SK-N-SH treated with all-trans-retinoic acid at 6 μM for 48 hours (cell line): ENCODE data around the gene NIPA2.

ENCODE experiments used
- ATAC-seq: fragments of 200-7000 bp; cut with Tn5 transposase; 3 replicates; pipeline ENCODE4 v1.9.1; 2020; ENCODE audit warnings: mild to moderate bottlenecking, moderate library complexity
- ARNTL ChIP-seq: fragments of 450-650 bp; formaldehyde crosslinking; IDR thresholded peaks from 2 replicates; pipeline ENCODE4 v1.5.0; 2020; ENCODE audit warnings: low read depth, mild to moderate bottlenecking, moderate library complexity, borderline replicate concordance
- BACH2 ChIP-seq: fragments of 250-450 bp; sonication (Bioruptor Pico); IDR thresholded peaks from 2 replicates; pipeline ENCODE4 v1.9.0; 2021; ENCODE audit warnings: mild to moderate bottlenecking, borderline replicate concordance
- CSDC2 ChIP-seq: fragments of 250-450 bp; sonication (Bioruptor Pico); IDR thresholded peaks from 2 replicates; pipeline ENCODE4 v1.5.0; 2020; ENCODE audit warnings: mild to moderate bottlenecking, moderate library complexity
- ESRRG ChIP-seq: fragments of 250-450 bp; sonication (Bioruptor Pico); IDR thresholded peaks from 2 replicates; pipeline ENCODE4 v1.6.1; 2021; ENCODE audit warnings: mild to moderate bottlenecking
- ISL1 ChIP-seq: fragments of 250-450 bp; sonication (Bioruptor Pico); IDR thresholded peaks from 2 replicates; pipeline ENCODE4 v2.1.2; 2022; ENCODE audit warnings: mild to moderate bottlenecking, moderate library complexity
- OSR1 ChIP-seq: fragments of 250-450 bp; sonication (Bioruptor Pico); IDR thresholded peaks from 2 replicates; pipeline ENCODE4 v1.8.0; 2022; ENCODE audit warnings: moderate library complexity, mild to moderate bottlenecking, inconsistent platforms
- PPARA ChIP-seq: fragments of 250-450 bp; sonication (Bioruptor Pico); IDR thresholded peaks from 2 replicates; pipeline ENCODE4 v1.5.0; 2020; ENCODE audit warnings: mild to moderate bottlenecking, borderline replicate concordance
- RARB ChIP-seq: fragments of 250-450 bp; sonication (Bioruptor Pico); IDR thresholded peaks from 2 replicates; pipeline ENCODE4 v1.8.0; 2021; ENCODE audit warnings: mild to moderate bottlenecking, moderate library complexity
- SNAI2 ChIP-seq: fragments of 250-450 bp; sonication (Bioruptor Pico); IDR thresholded peaks from 2 replicates; pipeline ENCODE4 v1.5.0; 2020; ENCODE audit warnings: mild to moderate bottlenecking, moderate library complexity
- TCF4 ChIP-seq: fragments of 250-450 bp; sonication (Bioruptor Pico); IDR thresholded peaks from 2 replicates; pipeline ENCODE4 v1.8.0; 2021; ENCODE audit warnings: mild to moderate bottlenecking, moderate library complexity, borderline replicate concordance
- ZC3H10 ChIP-seq: fragments of 250-450 bp; sonication (Bioruptor Pico); IDR thresholded peaks from 2 replicates; pipeline ENCODE4 v1.5.1; 2021; ENCODE audit warnings: mild to moderate bottlenecking, moderate library complexity
- ZFP3 ChIP-seq: fragments of 250-450 bp; sonication (Bioruptor Pico); IDR thresholded peaks from 2 replicates; pipeline ENCODE4 v1.5.0; 2020; ENCODE audit warnings: mild to moderate bottlenecking, moderate library complexity
- ZFP30 ChIP-seq: fragments of 450-650 bp; formaldehyde crosslinking; IDR thresholded peaks from 2 replicates; pipeline ENCODE4 v1.5.0; 2022; ENCODE audit warnings: mild to moderate bottlenecking, moderate library complexity
- ZNF565 ChIP-seq: fragments of 450-650 bp; formaldehyde crosslinking; conservative IDR thresholded peaks from 2 replicates; pipeline ENCODE4 v1.5.0; 2020; ENCODE audit warnings: low read depth, mild to moderate bottlenecking, moderate library complexity
- ZNF70 ChIP-seq: fragments of 450-650 bp; formaldehyde crosslinking; IDR thresholded peaks from 2 replicates; pipeline ENCODE4 v1.5.0; 2020; ENCODE audit warnings: mild to moderate bottlenecking, moderate library complexity
- TF ChIP-seq, protein P1 (sequence below): fragments of 250-450 bp; sonication (Bioruptor Pico); IDR thresholded peaks from 2 replicates; pipeline ENCODE4 v1.5.1; 2020; ENCODE audit warnings: low read depth, mild to moderate bottlenecking, moderate library complexity
- TF ChIP-seq, protein P2 (sequence below): fragments of 250-450 bp; sonication (Bioruptor Pico); IDR thresholded peaks from 2 replicates; pipeline ENCODE4 v1.8.0; 2020; ENCODE audit warnings: mild to moderate bottlenecking, moderate library complexity, borderline replicate concordance
- TF ChIP-seq, protein P3 (sequence below): fragments of 250-450 bp; sonication (Bioruptor Pico); IDR thresholded peaks from 2 replicates; pipeline ENCODE4 v1.8.0; 2021; ENCODE audit warnings: low read depth, mild to moderate bottlenecking, moderate library complexity, borderline replicate concordance
- TF ChIP-seq, protein P4 (sequence below): fragments of 250-450 bp; sonication (Bioruptor Pico); IDR thresholded peaks from 2 replicates; pipeline ENCODE4 v1.5.0; 2020; ENCODE audit warnings: mild to moderate bottlenecking, moderate library complexity
- TF ChIP-seq, protein P5 (sequence below): fragments of 250-450 bp; sonication (Bioruptor Pico); IDR thresholded peaks from 2 replicates; pipeline ENCODE4 v1.5.1; 2021; ENCODE audit warnings: mild to moderate bottlenecking, moderate library complexity

NIPA2 gene

DNA sequence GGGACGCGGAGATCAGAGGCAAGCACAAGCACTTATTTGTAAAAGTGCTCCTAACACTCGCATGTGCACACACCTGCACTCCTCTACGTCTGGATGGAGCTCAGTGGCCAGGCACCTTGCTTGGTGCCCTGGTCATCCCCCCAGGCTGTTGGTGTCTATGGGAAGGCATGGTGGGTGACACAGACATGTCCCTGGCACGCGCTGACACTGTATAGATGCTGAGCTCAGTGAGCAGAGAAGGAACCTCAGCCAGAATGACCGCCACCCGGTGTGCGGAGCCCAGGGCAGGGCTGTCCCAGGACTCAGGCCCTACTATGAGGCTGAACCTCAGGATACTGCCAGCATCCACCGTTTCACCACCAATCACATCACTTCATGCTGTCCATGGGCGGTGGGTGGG, 64.5 kb downstream of the NIPA2 start:
- TF ChIP-seq ESRRG, result no peak
- no peak for ATAC-seq

DNA sequence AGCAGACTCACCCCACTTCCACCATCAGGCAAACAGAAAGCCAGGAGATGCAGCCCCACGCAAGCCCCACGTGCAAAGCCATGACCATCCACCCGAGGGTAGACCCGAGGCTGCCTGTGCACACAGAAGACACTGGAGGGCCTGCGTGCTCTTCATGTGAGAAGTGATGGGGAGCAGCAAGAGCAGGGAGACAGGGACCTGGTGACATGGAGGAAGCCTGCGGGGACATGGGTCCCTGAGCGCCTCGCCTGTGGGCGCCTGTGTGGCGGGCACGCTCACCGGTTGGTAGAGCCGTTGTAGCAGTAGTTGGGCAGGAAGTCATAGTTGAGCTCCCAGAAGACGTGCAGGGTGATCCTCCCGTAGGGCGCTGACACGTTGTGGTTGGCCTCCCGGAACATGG, 65.0 kb downstream of the NIPA2 start:
- TF ChIP-seq, protein P1, sequence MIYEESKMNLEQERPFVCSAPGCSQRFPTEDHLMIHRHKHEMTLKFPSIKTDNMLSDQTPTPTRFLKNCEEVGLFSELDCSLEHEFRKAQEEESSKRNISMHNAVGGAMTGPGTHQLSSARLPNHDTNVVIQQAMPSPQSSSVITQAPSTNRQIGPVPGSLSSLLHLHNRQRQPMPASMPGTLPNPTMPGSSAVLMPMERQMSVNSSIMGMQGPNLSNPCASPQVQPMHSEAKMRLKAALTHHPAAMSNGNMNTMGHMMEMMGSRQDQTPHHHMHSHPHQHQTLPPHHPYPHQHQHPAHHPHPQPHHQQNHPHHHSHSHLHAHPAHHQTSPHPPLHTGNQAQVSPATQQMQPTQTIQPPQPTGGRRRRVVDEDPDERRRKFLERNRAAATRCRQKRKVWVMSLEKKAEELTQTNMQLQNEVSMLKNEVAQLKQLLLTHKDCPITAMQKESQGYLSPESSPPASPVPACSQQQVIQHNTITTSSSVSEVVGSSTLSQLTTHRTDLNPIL (CRISPR knock-in tag), result no peak
- no peak for TF ChIP-seq RARB (CRISPR knock-in tag)
- TF ChIP-seq BACH2 (CRISPR knock-in tag), result no peak
- TF ChIP-seq, protein P2, sequence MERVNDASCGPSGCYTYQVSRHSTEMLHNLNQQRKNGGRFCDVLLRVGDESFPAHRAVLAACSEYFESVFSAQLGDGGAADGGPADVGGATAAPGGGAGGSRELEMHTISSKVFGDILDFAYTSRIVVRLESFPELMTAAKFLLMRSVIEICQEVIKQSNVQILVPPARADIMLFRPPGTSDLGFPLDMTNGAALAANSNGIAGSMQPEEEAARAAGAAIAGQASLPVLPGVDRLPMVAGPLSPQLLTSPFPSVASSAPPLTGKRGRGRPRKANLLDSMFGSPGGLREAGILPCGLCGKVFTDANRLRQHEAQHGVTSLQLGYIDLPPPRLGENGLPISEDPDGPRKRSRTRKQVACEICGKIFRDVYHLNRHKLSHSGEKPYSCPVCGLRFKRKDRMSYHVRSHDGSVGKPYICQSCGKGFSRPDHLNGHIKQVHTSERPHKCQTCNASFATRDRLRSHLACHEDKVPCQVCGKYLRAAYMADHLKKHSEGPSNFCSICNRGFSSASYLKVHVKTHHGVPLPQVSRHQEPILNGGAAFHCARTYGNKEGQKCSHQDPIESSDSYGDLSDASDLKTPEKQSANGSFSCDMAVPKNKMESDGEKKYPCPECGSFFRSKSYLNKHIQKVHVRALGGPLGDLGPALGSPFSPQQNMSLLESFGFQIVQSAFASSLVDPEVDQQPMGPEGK (CRISPR knock-in tag), result no peak
- TF ChIP-seq ZFP30, result no peak
- no peak for TF ChIP-seq PPARA
- TF ChIP-seq CSDC2 (CRISPR knock-in tag), result no peak
- no peak for TF ChIP-seq ZC3H10
- TF ChIP-seq ZFP3 (CRISPR knock-in tag), result no peak
- TF ChIP-seq, protein P3, sequence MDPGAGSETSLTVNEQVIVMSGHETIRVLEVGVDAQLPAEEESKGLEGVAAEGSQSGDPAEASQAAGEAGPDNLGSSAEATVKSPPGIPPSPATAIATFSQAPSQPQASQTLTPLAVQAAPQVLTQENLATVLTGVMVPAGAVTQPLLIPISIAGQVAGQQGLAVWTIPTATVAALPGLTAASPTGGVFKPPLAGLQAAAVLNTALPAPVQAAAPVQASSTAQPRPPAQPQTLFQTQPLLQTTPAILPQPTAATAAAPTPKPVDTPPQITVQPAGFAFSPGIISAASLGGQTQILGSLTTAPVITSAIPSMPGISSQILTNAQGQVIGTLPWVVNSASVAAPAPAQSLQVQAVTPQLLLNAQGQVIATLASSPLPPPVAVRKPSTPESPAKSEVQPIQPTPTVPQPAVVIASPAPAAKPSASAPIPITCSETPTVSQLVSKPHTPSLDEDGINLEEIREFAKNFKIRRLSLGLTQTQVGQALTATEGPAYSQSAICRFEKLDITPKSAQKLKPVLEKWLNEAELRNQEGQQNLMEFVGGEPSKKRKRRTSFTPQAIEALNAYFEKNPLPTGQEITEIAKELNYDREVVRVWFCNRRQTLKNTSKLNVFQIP (CRISPR knock-in tag), result no peak
- TF ChIP-seq ISL1 (CRISPR knock-in tag), result no peak
- TF ChIP-seq ARNTL (CRISPR knock-in tag), result no peak
- no peak for TF ChIP-seq ZNF70 (CRISPR knock-in tag)
- TF ChIP-seq ESRRG, result no peak
- no peak for TF ChIP-seq ZNF565
- TF ChIP-seq, protein P4, sequence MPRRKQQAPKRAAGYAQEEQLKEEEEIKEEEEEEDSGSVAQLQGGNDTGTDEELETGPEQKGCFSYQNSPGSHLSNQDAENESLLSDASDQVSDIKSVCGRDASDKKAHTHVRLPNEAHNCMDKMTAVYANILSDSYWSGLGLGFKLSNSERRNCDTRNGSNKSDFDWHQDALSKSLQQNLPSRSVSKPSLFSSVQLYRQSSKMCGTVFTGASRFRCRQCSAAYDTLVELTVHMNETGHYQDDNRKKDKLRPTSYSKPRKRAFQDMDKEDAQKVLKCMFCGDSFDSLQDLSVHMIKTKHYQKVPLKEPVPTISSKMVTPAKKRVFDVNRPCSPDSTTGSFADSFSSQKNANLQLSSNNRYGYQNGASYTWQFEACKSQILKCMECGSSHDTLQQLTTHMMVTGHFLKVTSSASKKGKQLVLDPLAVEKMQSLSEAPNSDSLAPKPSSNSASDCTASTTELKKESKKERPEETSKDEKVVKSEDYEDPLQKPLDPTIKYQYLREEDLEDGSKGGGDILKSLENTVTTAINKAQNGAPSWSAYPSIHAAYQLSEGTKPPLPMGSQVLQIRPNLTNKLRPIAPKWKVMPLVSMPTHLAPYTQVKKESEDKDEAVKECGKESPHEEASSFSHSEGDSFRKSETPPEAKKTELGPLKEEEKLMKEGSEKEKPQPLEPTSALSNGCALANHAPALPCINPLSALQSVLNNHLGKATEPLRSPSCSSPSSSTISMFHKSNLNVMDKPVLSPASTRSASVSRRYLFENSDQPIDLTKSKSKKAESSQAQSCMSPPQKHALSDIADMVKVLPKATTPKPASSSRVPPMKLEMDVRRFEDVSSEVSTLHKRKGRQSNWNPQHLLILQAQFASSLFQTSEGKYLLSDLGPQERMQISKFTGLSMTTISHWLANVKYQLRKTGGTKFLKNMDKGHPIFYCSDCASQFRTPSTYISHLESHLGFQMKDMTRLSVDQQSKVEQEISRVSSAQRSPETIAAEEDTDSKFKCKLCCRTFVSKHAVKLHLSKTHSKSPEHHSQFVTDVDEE (CRISPR knock-in tag), result no peak
- no peak for TF ChIP-seq SNAI2 (CRISPR knock-in tag)
- no peak for ATAC-seq

DNA sequence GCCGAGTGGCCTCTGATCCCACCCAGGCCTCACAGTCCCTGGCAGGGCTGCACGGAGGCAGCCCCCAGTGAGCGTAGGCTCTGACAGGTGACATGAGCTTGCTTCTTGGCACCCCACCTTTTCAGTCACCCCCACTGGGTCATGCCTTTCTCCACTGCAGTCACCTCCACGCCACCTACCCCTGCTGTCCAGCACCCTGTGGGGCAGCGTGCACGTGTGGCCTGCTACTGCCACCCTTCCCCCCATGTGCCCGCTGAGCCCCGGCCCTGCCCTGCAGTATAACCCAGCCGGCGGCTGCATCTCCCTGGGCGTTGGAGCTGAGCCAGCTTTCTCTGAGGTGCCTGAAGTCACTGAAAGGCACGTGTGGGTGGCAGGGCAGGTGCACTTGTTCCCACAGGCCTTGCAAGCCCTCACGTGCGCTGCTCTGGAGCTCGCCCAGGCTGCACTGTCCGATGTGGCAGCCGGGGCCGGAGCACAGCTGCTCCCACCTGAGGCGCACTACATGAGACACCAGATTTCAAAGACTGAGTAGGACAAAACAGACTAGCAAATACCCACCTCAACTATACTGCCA, 65.6 kb downstream of the NIPA2 start:
- TF ChIP-seq BACH2 (CRISPR knock-in tag) (no peak), RARB (CRISPR knock-in tag) (no peak), OSR1 (CRISPR knock-in tag) (no peak), ISL1 (CRISPR knock-in tag) (no peak), ESRRG (no peak), ZC3H10 (no peak), TCF4 (no peak), ARNTL (CRISPR knock-in tag) (no peak), ZNF70 (CRISPR knock-in tag) (no peak), CSDC2 (CRISPR knock-in tag) (no peak)
- TF ChIP-seq, protein P1 (CRISPR knock-in tag), result no peak
- TF ChIP-seq, protein P4 (CRISPR knock-in tag), result no peak
- TF ChIP-seq, protein P5, sequence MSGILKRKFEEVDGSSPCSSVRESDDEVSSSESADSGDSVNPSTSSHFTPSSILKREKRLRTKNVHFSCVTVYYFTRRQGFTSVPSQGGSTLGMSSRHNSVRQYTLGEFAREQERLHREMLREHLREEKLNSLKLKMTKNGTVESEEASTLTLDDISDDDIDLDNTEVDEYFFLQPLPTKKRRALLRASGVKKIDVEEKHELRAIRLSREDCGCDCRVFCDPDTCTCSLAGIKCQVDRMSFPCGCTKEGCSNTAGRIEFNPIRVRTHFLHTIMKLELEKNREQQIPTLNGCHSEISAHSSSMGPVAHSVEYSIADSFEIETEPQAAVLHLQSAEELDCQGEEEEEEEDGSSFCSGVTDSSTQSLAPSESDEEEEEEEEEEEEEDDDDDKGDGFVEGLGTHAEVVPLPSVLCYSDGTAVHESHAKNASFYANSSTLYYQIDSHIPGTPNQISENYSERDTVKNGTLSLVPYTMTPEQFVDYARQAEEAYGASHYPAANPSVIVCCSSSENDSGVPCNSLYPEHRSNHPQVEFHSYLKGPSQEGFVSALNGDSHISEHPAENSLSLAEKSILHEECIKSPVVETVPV (CRISPR knock-in tag), result no peak
- no peak for ATAC-seq
